ENCODE measurements around the gene LIX1.

Gene LIX1

GRCh38 chr5:97089149-97089801 is 53.1 kb downstream of the LIX1 start:
- H3K27ac ChIP-seq (replicated peaks; ENCODE audit: low read length) = no peak overlapping the region
- H3K9ac ChIP-seq (ENCODE audit: low read depth, low read length, poor library complexity) = no peak overlapping the region
- peak overlapping the region; percentile 47 for H2AK5ac ChIP-seq (ENCODE audit: low read depth, low read length)
- peak overlapping the region; percentile 69 for H4K91ac ChIP-seq (ENCODE audit: low read depth, low read length, poor library complexity)
- H3K36me3 ChIP-seq (replicated peaks in 1 of 2; ENCODE audit: control insufficient read depth in 2 of 2, insufficient read depth in 2 of 2, low read length in 2 of 2) = peaks cover 11 to 12% of the 10 kb centered on the region in 2 donors
- no peak for DNase-seq (ENCODE audit: low spot score)
- no peak overlapping the region for H3K4ac ChIP-seq (ENCODE audit: low read length)
- no peak overlapping the region for H2BK5ac ChIP-seq (ENCODE audit: low read length)
- H3K18ac ChIP-seq (ENCODE audit: low read length) = no peak overlapping the region
- H3K79me1 ChIP-seq (ENCODE audit: low read depth, low read length) = peaks cover 3% of the 10 kb centered on the region
- H3K4me1 ChIP-seq (ENCODE audit: control insufficient read depth in 2 of 2, insufficient read depth in 1 of 2, low read depth in 1 of 2, low read length in 2 of 2) = no peaks in the 10 kb centered on the region
- H3K27me3 ChIP-seq (ENCODE audit: control insufficient read depth in 3 of 3, insufficient read depth in 3 of 3, low read depth in 1 of 3, low read length in 3 of 3) = no peaks in the 10 kb centered on the region
- H3K4me2 ChIP-seq (ENCODE audit: insufficient read depth, low read length, poor library complexity, severe bottlenecking) = no peak overlapping the region
- WGBS, 2 donors (ENCODE audit: extremely low coverage in 2 of 2, insufficient read length in 2 of 2, insufficient replicate concordance in 1 of 2) = no CpG with 5 or more reads among the region's 6 CpGs
- no peak overlapping the region for H2AFZ ChIP-seq (ENCODE audit: low read length)
- peak overlapping the region; percentile 95 for H4K8ac ChIP-seq (ENCODE audit: low read depth, low read length)
- no peak overlapping the region for H2BK120ac ChIP-seq (ENCODE audit: low read depth, low read length)
- no peak overlapping the region for H2BK15ac ChIP-seq (ENCODE audit: low read length)
- no peak overlapping the region for H3K23ac ChIP-seq (ENCODE audit: low read depth, low read length, poor library complexity)
- H3K4me3 ChIP-seq (ENCODE audit: low read length in 2 of 2) = no peak overlapping the region
- H3K9me3 ChIP-seq (replicated peaks in 1 of 2; ENCODE audit: control insufficient read depth in 2 of 2, insufficient read depth in 1 of 2, low read depth in 1 of 2, low read length in 2 of 2) = peaks cover 0 to 4% of the 10 kb centered on the region in 2 donors
- H3K14ac ChIP-seq (ENCODE audit: low read length) = no peak overlapping the region
- no peak overlapping the region for H2BK12ac ChIP-seq (ENCODE audit: low read length)

- DNase-seq (ENCODE audit: low spot score) = no peak
- H3K9ac ChIP-seq (ENCODE audit: low read depth, low read length, poor library complexity) = no peak overlapping the region
- no peak overlapping the region for H2BK15ac ChIP-seq (ENCODE audit: low read length)
- H2AFZ ChIP-seq (ENCODE audit: low read length) = no peak overlapping the region
- no CpG with 5 or more reads among the region's 2 CpGs for WGBS, 2 donors (ENCODE audit: extremely low coverage in 2 of 2, insufficient read length in 2 of 2, insufficient replicate concordance in 1 of 2)
- H2BK12ac ChIP-seq (ENCODE audit: low read length) = no peak overlapping the region
- no peak overlapping the region for H4K8ac ChIP-seq (ENCODE audit: low read depth, low read length)
- H3K23ac ChIP-seq (ENCODE audit: low read depth, low read length, poor library complexity) = no peak overlapping the region
- H2BK5ac ChIP-seq (ENCODE audit: low read length) = no peak overlapping the region
- H3K4me2 ChIP-seq (ENCODE audit: insufficient read depth, low read length, poor library complexity, severe bottlenecking) = no peak overlapping the region
- H3K4me1 ChIP-seq (ENCODE audit: control insufficient read depth in 2 of 2, insufficient read depth in 1 of 2, low read depth in 1 of 2, low read length in 2 of 2) = no peaks in the 10 kb centered on the region
- no peak overlapping the region for H3K14ac ChIP-seq (ENCODE audit: low read length)
- H2AK5ac ChIP-seq (ENCODE audit: low read depth, low read length) = no peak overlapping the region
- H3K4me3 ChIP-seq (ENCODE audit: low read length in 2 of 2) = no peak overlapping the region
- no peak overlapping the region for H4K91ac ChIP-seq (ENCODE audit: low read depth, low read length, poor library complexity)
- H3K27me3 ChIP-seq (ENCODE audit: control insufficient read depth in 3 of 3, insufficient read depth in 3 of 3, low read depth in 1 of 3, low read length in 3 of 3) = no peaks in the 10 kb centered on the region
- H3K9me3 ChIP-seq (replicated peaks in 1 of 2; ENCODE audit: control insufficient read depth in 2 of 2, insufficient read depth in 1 of 2, low read depth in 1 of 2, low read length in 2 of 2) = peaks cover 0 to 4% of the 10 kb centered on the region in 2 donors
- no peak overlapping the region for H3K27ac ChIP-seq (replicated peaks; ENCODE audit: low read length)
- H2BK120ac ChIP-seq (ENCODE audit: low read depth, low read length) = no peak overlapping the region
- H3K4ac ChIP-seq (ENCODE audit: low read length) = no peak overlapping the region
- peaks cover 3% of the 10 kb centered on the region for H3K79me1 ChIP-seq (ENCODE audit: low read depth, low read length)
- H3K36me3 ChIP-seq (replicated peaks in 1 of 2; ENCODE audit: control insufficient read depth in 2 of 2, insufficient read depth in 2 of 2, low read length in 2 of 2) = peaks cover 8 to 12% of the 10 kb centered on the region in 2 donors
- no peak overlapping the region for H3K18ac ChIP-seq (ENCODE audit: low read length)
Observed at GRCh38 chr5:97088774-97089148, 53.6 kb downstream of the LIX1 start.

- no CpG with 5 or more reads among the region's 4 CpGs for WGBS, 2 donors (ENCODE audit: extremely low coverage in 2 of 2, insufficient read length in 2 of 2, insufficient replicate concordance in 1 of 2)
- no peak overlapping the region for H2BK12ac ChIP-seq (ENCODE audit: low read length)
Observed at GRCh38 chr5:97087138-97087537, 55.3 kb downstream of the LIX1 start.

GRCh38 chr5:97085459-97086181 is 56.8 kb downstream of the LIX1 start:
- H3K4ac ChIP-seq (ENCODE audit: low read length) = no peak overlapping the region
- H2BK5ac ChIP-seq (ENCODE audit: low read length) = peak overlapping the region; percentile 62
- peaks cover 3% of the 10 kb centered on the region for H3K79me1 ChIP-seq (ENCODE audit: low read depth, low read length)
- peaks cover 0 to 4% of the 10 kb centered on the region in 2 donors for H3K9me3 ChIP-seq (replicated peaks in 1 of 2; ENCODE audit: control insufficient read depth in 2 of 2, insufficient read depth in 1 of 2, low read depth in 1 of 2, low read length in 2 of 2)
- H3K27me3 ChIP-seq (ENCODE audit: control insufficient read depth in 3 of 3, insufficient read depth in 3 of 3, low read depth in 1 of 3, low read length in 3 of 3) = no peaks in the 10 kb centered on the region
- H3K4me3 ChIP-seq (ENCODE audit: low read length in 2 of 2) = no peak overlapping the region
- no peak overlapping the region for H4K91ac ChIP-seq (ENCODE audit: low read depth, low read length, poor library complexity)
- no CpG with 5 or more reads among the region's 22 CpGs for WGBS, 2 donors (ENCODE audit: extremely low coverage in 2 of 2, insufficient read length in 2 of 2, insufficient replicate concordance in 1 of 2)
- no peak for DNase-seq (ENCODE audit: low spot score)
- peak overlapping the region; percentile 1 for H4K8ac ChIP-seq (ENCODE audit: low read depth, low read length)
- H2BK15ac ChIP-seq (ENCODE audit: low read length) = no peak overlapping the region
- peak overlapping the region; percentile 35 for H3K18ac ChIP-seq (ENCODE audit: low read length)
- no peak overlapping the region for H3K23ac ChIP-seq (ENCODE audit: low read depth, low read length, poor library complexity)
- no peak overlapping the region for H3K4me2 ChIP-seq (ENCODE audit: insufficient read depth, low read length, poor library complexity, severe bottlenecking)
- no peak overlapping the region for H2AFZ ChIP-seq (ENCODE audit: low read length)
- no peak overlapping the region for H2BK120ac ChIP-seq (ENCODE audit: low read depth, low read length)
- H3K9ac ChIP-seq (ENCODE audit: low read depth, low read length, poor library complexity) = no peak overlapping the region
- peaks cover 0 to 7% of the 10 kb centered on the region in 2 donors for H3K36me3 ChIP-seq (replicated peaks in 1 of 2; ENCODE audit: control insufficient read depth in 2 of 2, insufficient read depth in 2 of 2, low read length in 2 of 2)
- H3K4me1 ChIP-seq (ENCODE audit: control insufficient read depth in 2 of 2, insufficient read depth in 1 of 2, low read depth in 1 of 2, low read length in 2 of 2) = no peaks in the 10 kb centered on the region
- H3K27ac ChIP-seq (replicated peaks; ENCODE audit: low read length) = no peak overlapping the region
- H3K14ac ChIP-seq (ENCODE audit: low read length) = peak overlapping the region; percentile 8
- no peak overlapping the region for H2AK5ac ChIP-seq (ENCODE audit: low read depth, low read length)
- H2BK12ac ChIP-seq (ENCODE audit: low read length) = no peak overlapping the region

More at GRCh38 chr5:97087138-97087537, 55.3 kb downstream of the LIX1 start:
- H3K4me3 ChIP-seq (ENCODE audit: low read length in 2 of 2) = no peak overlapping the region
- no peak overlapping the region for H4K8ac ChIP-seq (ENCODE audit: low read depth, low read length)
- H3K9me3 ChIP-seq (replicated peaks in 1 of 2; ENCODE audit: control insufficient read depth in 2 of 2, insufficient read depth in 1 of 2, low read depth in 1 of 2, low read length in 2 of 2) = peaks cover 0 to 4% of the 10 kb centered on the region in 2 donors
- no peak for DNase-seq (ENCODE audit: low spot score)
- H2BK15ac ChIP-seq (ENCODE audit: low read length) = no peak overlapping the region
- H3K18ac ChIP-seq (ENCODE audit: low read length) = no peak overlapping the region
- H3K79me1 ChIP-seq (ENCODE audit: low read depth, low read length) = peaks cover 3% of the 10 kb centered on the region
- no peak overlapping the region for H2AK5ac ChIP-seq (ENCODE audit: low read depth, low read length)
- no peak overlapping the region for H3K14ac ChIP-seq (ENCODE audit: low read length)
- no peak overlapping the region for H4K91ac ChIP-seq (ENCODE audit: low read depth, low read length, poor library complexity)
- H2AFZ ChIP-seq (ENCODE audit: low read length) = no peak overlapping the region
- H3K27me3 ChIP-seq (ENCODE audit: control insufficient read depth in 3 of 3, insufficient read depth in 3 of 3, low read depth in 1 of 3, low read length in 3 of 3) = no peaks in the 10 kb centered on the region
- no peak overlapping the region for H3K27ac ChIP-seq (replicated peaks; ENCODE audit: low read length)
- H3K9ac ChIP-seq (ENCODE audit: low read depth, low read length, poor library complexity) = no peak overlapping the region
- H3K4ac ChIP-seq (ENCODE audit: low read length) = no peak overlapping the region
- no peak overlapping the region for H3K23ac ChIP-seq (ENCODE audit: low read depth, low read length, poor library complexity)
- H3K4me2 ChIP-seq (ENCODE audit: insufficient read depth, low read length, poor library complexity, severe bottlenecking) = no peak overlapping the region
- peaks cover 0 to 10% of the 10 kb centered on the region in 2 donors for H3K36me3 ChIP-seq (replicated peaks in 1 of 2; ENCODE audit: control insufficient read depth in 2 of 2, insufficient read depth in 2 of 2, low read length in 2 of 2)
- no peaks in the 10 kb centered on the region for H3K4me1 ChIP-seq (ENCODE audit: control insufficient read depth in 2 of 2, insufficient read depth in 1 of 2, low read depth in 1 of 2, low read length in 2 of 2)
- H2BK5ac ChIP-seq (ENCODE audit: low read length) = no peak overlapping the region
- H2BK120ac ChIP-seq (ENCODE audit: low read depth, low read length) = no peak overlapping the region
